ENCODE results near the gene GUCD1.

The GUCD1 gene

DNA sequence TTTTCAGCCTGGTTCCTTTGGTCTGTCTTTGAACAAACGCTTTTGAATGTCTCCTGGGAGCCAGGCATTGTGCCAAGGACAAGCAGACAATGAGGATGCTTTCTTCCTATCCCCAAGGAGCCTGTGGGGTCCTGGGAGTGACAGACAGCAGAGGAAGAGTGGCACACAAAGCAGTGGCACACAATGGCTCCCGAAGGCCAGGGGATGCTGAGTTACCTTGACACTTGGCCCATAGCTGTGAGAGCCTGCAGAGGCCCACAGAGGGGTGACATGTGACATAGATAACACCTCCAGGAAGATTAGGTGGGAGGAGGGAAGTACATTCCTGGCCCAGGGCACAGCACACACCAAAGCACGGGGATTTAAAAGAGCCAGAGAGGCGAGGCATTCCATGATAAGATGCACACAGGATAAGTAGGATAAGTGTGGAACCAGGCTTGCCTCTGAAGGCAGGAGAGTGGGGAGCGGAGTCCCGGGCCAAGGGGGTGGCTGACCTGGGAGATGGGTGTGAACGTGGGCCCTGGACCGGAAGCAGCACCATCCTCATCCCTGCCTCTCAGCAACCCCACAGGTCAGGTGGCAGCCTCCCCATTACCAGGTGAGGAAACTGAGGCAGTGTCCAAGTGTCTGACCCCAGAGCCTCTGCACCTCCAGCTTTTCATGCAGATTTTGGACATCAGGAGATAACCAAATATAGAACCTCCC lies 53.5 kb downstream of the GUCD1 start:
- no peak for DNase-seq

DNA sequence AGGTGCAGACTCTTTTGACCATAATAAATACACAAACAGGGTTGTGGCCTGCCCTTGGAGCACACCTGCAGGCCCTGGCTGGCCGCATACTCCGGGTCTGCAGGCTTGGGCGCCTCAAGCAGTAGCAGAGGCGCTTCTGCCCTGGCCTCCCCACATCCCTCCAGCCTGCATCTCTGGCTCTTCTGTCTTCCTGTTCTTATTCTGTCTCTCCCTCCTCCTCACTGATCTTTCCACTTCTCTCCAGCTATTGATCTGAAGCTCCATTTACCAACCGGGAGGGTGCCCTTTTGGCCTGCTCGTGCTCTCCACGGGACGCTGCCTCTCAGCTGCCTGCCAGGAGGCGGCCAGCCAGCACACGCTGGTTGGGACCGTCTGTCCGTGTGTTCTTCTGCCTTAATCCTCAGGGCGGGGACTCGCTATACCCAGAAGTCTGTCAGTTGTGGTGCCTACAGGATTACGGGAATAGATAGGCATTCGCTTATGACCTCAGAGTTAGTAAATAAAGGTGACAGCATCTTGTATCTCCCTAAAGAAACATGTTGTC lies 54.6 kb downstream of the GUCD1 start:
- no peak for DNase-seq

DNA sequence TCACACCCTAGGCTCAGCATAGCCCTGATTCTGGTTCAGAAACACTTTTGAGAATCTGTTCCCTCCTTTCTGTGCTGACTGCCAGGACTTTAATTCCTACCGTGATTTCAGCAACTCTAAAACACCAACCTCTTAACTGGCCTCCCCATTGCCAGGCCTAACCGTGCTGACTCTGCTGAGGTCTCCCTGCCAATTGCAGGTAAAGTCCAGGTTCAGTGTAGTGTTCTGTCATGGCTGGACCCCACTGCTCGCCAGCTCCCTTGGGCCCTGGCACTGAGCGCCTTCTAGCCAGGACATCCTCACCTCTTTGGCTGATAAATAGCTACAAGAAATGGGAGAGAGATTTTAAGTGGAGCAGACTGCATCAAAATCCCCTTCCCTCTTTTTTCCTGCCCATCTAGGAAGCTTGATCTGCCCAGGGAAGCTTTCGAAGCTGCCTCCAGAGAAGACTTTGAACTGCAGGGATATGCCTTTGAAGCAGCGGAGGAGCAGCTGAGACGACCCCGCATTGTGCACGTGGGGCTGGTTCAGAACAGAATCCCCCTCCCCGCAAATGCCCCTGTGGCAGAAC lies 55.1 kb downstream of the GUCD1 start:
- DNase-seq: no peak

DNA sequence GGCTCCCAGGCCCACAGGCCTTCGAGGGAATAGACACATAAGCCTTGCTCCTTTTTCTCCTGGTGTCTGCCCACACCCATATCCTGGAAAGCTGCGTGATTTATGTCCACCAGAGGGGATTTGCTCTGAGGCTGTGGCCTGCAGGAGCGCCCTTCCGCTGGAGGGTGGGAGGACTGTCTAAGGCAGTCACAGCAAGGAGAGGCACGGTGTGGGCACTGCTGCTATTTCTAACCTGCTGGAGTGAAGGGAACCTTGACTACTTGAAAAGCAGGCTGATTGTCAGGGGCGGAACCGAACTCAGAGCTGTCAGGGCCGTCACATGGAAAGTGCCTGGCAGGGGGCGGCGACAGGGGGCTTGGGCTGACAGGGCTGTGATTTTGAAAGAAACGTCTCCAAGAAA lies 56.1 kb downstream of the GUCD1 start:
- no peak for DNase-seq

DNA sequence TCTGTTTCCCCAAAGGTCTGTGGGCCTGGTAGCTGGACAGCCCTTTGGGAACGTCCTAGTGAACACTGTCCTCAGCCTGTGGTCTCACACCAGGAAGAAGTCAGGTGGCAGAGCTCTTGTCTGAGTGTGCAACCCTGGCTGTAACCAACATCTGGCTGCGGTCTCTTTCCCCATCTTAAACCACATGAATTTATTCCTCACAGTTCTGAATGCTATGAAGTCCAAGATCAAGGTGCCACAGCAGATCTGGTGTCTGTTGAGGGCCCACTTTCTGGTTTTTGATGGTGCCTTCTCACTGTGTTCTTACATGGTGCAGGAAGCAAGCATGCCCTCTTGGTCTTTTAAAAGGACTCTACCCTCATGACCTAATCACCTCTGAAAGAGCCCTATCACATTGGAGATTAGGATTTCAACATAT lies 57.1 kb downstream of the GUCD1 start:
- DNase-seq: no peak

DNA sequence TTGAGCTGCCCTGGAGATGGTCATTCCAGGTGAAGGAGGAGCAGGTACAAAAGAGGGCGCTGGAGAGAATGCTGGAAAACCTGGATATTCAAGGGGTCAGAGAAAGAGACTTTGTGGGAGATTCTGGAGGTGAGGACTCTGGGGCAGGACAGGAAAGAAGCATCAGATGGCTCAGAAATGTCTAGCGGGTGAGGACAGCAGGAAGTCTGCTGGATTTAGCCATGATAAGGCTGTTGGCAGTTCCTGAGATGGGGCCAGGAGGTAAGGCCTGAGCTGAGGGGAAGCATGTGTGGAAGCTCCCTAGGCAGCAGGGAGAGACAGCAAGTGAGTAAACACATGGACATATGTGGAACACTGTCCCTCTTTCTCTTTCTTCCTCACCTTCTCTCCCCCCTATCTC lies 58.3 kb downstream of the GUCD1 start:
- no peak for DNase-seq

DNA sequence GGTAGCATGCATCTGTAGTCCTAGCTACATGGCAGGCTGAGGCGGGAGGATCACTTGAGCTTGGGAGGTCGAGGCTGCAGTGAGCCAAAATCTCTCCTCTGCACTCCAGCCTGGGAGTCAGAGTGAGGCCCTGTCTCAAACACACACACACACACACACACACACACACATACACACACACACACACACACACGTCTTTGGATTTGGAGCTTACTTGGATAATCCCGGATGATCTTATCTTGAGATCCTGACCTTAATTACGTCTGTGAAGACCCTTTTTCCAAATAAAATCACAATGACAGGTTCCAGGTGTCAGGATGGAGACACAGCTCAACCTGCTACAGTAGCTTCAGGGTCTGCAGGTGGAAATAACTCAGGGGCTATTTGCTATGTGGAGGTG lies 58.7 kb downstream of the GUCD1 start:
- no peak for DNase-seq

DNA sequence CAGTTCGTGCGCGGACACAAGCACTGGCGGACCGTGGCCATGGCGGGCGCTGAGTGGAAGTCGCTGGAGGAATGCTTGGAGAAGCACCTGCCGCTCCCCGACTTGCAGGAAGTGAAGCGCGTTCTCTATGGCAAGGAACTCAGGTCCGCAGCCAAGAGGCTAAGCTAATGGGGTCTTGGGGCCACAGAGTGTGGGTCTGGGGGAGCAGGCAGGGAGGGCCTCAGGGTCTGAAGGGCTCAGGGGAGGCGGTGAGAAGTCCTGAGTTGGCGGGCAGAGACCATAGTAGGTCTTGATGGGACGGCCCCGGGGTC lies 59.6 kb downstream of the GUCD1 start:
- no peak for DNase-seq

DNA sequence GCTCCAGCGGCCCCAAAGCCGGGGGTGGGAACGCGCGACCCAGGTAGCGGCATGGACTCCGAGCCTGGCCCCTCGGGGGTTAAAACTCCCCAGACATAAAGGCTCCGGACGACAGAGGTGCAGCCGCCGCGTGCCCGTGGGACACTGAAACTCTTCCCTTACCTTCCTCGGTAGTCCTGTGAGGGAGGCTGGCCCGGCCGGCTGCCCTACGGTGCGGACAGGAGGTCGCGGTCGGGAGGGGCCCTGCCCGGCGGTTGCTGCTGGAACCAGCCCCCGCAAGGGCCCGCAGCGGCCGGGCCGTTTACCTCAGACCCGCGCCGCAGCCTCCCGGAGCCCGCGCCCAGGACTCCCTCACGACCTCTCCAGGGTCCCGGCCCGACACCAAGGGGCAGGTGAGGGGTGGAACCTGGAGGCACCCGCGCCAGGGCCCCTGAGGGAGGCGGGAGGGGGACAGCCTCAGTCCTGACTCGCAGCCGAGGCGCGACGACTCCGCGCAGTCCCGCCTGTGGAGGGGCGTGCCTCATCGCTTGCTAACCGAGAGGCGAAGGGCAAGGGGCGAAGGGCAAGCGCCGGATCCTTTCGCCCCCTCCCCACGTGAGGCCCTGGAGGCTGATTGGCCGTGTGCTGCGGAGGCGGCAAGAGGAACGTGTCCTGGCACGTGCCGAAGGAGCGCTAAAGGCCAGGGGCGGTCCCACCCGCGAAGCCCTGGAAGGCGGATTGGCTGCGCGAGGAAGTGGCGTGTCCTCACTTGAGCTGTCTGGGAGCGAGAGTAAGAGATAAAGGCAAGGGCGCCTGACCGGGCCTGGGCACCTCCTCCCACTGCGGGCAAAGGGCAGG lies 60.2 kb downstream of the GUCD1 start, which contains the start of gene UPB1:
Gene UPB1 (plus strand): TSS at position 805 of the 837 bp plus-strand sequence. CDS start 72 bp downstream, outside the sequence.
- no peak for DNase-seq

DNA sequence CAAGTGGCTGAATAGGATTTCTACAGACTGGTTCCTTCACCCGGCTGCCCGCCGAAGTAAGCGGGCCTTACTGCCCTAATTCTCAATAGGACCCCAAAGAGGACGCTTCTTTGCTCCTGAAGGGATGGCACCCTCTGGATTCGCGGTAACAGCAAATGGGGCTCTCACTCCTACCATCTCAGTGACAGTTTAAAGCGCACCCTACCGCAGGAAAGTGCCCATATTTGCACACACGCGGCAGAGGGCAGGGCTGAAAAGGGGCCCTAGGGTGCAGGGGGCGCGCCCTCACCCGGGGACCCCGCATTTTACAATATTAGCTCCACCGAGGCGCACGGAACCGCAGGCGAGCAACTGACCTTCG lies 60.8 kb downstream of the GUCD1 start:
- DNase-seq: no peak

DNA sequence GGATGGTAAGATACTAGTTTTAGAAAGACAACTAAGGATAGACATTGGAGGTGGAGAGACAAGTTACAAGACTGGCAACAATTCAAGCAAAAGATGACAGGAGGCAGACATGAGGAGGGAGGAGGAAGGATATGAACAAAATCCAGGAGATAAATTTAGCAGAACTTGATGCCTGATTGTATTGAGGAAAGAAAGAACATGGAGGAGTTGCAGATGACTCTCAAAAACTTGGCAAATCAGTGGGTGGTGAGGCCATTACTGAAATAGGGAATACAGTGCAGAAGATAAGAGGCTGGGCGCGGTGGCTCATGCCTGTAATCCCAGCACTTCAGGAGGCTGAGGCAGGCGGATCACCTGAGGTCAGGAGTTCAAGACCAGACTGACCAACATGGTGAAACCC lies 62.5 kb downstream of the GUCD1 start:
- DNase-seq: no peak
